K562 (cell line): Measurements from ENCODE around the gene LTBR.

Experiments
- CHD2 ChIP-seq: IDR thresholded peaks from 2 replicates; pipeline ENCODE4 v1.6.1; 2011; ENCODE audit warnings: low read depth, low read length
- EP300 ChIP-seq: IDR thresholded peaks from 2 replicates; pipeline ENCODE4 v1.6.1; 2012; ENCODE audit warnings: low read length, improper control_type of control experiment
- GATA2 ChIP-seq: sonication (generic); formaldehyde crosslinking; IDR thresholded peaks from 2 replicates; pipeline ENCODE4 v1.4.0; 2020; ENCODE audit warnings: mild to moderate bottlenecking, missing genetic modification reagents
- JUN ChIP-seq, 2 experiments: sonication (generic) in 1 of 2; formaldehyde crosslinking in 1 of 2; IDR thresholded peaks; 2 replicates each; pipeline versions ENCODE4 v1.6.1 to v1.8.0; 2012 to 2022; ENCODE audit warnings: borderline replicate concordance in 2 of 2, mild to moderate bottlenecking in 2 of 2, improper control_type of control experiment in 1 of 2, low read depth in 1 of 2, low read length in 1 of 2, missing genetic modification reagents in 1 of 2
- JUND ChIP-seq, 2 experiments: IDR thresholded peaks; 2 replicates in 1 of 2; 3 replicates in 1 of 2; pipeline ENCODE4 v1.6.1; 2011; ENCODE audit warnings: borderline replicate concordance in 2 of 2, low read depth in 2 of 2, low read length in 2 of 2, improper control_type of control experiment in 1 of 2, missing biosample characterization in 1 of 2, missing genetic modification characterization in 1 of 2, missing genetic modification reagents in 1 of 2
- MTA2 ChIP-seq: fragments of 450-650 bp; IDR thresholded peaks from 2 replicates; pipeline ENCODE4 v1.6.1; 2016; ENCODE audit warnings: low read depth
- POLR2A ChIP-seq: fragments of 450-650 bp; conservative IDR thresholded peaks from 2 replicates; pipeline ENCODE4 v1.6.1; 2016
- RBM17 ChIP-seq: fragments of 200-400 bp; formaldehyde crosslinking; IDR thresholded peaks from 2 replicates; pipeline ENCODE4 v1.6.1; 2017; ENCODE audit warnings: low read depth, mild to moderate bottlenecking, low read length, borderline replicate concordance
- TCF7L2 ChIP-seq: fragments of 150-350 bp; IDR thresholded peaks from 2 replicates; pipeline ENCODE4 v1.6.1; 2016; ENCODE audit warnings: low read depth, mild to moderate bottlenecking, low read length, moderate library complexity
- ZFPM2 ChIP-seq: fragments of 250-450 bp; sonication (Bioruptor Pico); IDR thresholded peaks from 2 replicates; pipeline ENCODE4 v1.5.1; 2022; ENCODE audit warnings: mild to moderate bottlenecking
- ZNF561 ChIP-seq: fragments of 450-650 bp; formaldehyde crosslinking; conservative IDR thresholded peaks from 2 replicates; pipeline ENCODE4 v1.4.0; 2020; ENCODE audit warnings: mild to moderate bottlenecking, moderate library complexity
- TF ChIP-seq, protein P1 (sequence below), 3 experiments: IDR thresholded peaks in 2 of 3; conservative IDR thresholded peaks in 1 of 3; 2 replicates each; pipeline ENCODE4 v1.5.1; 2011 to 2012; ENCODE audit warnings: low read length in 3 of 3, mild to moderate bottlenecking in 3 of 3, control low read depth in 2 of 3, improper control_type of control experiment in 1 of 3, inconsistent platforms in 1 of 3, low read depth in 1 of 3, mixed read lengths in 1 of 3, moderate library complexity in 1 of 3; ENCODE audit not compliant: insufficient read depth in 2 of 3
- TF ChIP-seq, protein P2 (sequence below), 2 experiments: fragments of 450-650 bp; formaldehyde crosslinking in 1 of 2; IDR thresholded peaks; 2 replicates each; pipeline versions ENCODE4 v1.4.0 to v1.6.1; 2014 to 2020; ENCODE audit warnings: mild to moderate bottlenecking in 2 of 2, borderline replicate concordance in 1 of 2, low read depth in 1 of 2
- TF ChIP-seq, protein P3 (sequence below): conservative IDR thresholded peaks from 2 replicates; pipeline ENCODE4 v1.6.1; 2011; ENCODE audit warnings: low read depth, mild to moderate bottlenecking, low read length; ENCODE audit not compliant: control insufficient read depth

DNA sequence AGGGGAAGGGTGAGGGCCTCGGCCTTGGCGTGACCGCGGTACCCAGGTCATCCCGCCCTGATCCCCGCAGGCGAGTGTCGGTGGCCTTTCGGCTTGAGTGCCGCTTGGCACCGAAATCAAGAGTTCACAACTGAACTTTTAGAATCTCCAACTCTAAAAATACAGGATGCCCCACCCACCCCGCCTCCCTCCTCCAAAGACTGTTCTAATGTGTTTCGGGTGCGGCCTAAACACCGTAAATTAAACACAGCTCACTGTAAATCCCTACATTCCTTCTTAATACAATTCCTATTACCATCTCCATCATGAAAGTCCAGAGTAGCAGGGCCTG is 20.0 kb upstream of the LTBR start:
- TF ChIP-seq ZFPM2 (CRISPR knock-in tag) (no peak), TCF7L2 (no peak), EP300 (no peak), ZNF561 (CRISPR knock-in tag) (no peak), RBM17 (no peak), JUN (IDR thresholded peaks at IDR 0.05; ENCODE audit: borderline replicate concordance, low read depth, low read length) (no peak), JUN (CRISPR knock-in tag; IDR thresholded peaks at IDR 0.05; ENCODE audit: borderline replicate concordance) (no peak), MTA2 (no peak), CHD2 (no peak), GATA2 (CRISPR knock-in tag) (no peak), POLR2A (no peak), JUND (IDR thresholded peaks at IDR 0.05; ENCODE audit: borderline replicate concordance, low read depth, low read length) (no peak), JUND (tag; IDR thresholded peaks at IDR 0.05; ENCODE audit: borderline replicate concordance, low read depth, low read length) (no peak)
- TF ChIP-seq, protein P1, sequence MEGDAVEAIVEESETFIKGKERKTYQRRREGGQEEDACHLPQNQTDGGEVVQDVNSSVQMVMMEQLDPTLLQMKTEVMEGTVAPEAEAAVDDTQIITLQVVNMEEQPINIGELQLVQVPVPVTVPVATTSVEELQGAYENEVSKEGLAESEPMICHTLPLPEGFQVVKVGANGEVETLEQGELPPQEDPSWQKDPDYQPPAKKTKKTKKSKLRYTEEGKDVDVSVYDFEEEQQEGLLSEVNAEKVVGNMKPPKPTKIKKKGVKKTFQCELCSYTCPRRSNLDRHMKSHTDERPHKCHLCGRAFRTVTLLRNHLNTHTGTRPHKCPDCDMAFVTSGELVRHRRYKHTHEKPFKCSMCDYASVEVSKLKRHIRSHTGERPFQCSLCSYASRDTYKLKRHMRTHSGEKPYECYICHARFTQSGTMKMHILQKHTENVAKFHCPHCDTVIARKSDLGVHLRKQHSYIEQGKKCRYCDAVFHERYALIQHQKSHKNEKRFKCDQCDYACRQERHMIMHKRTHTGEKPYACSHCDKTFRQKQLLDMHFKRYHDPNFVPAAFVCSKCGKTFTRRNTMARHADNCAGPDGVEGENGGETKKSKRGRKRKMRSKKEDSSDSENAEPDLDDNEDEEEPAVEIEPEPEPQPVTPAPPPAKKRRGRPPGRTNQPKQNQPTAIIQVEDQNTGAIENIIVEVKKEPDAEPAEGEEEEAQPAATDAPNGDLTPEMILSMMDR (IDR thresholded peaks at IDR 0.05 in 2 of 3, conservative IDR thresholded peaks at IDR 0.05 in 1 of 3; ENCODE audit: insufficient read depth in 2 of 3, low read depth in 1 of 3, low read length in 3 of 3): no peak
- TF ChIP-seq, protein P2, sequence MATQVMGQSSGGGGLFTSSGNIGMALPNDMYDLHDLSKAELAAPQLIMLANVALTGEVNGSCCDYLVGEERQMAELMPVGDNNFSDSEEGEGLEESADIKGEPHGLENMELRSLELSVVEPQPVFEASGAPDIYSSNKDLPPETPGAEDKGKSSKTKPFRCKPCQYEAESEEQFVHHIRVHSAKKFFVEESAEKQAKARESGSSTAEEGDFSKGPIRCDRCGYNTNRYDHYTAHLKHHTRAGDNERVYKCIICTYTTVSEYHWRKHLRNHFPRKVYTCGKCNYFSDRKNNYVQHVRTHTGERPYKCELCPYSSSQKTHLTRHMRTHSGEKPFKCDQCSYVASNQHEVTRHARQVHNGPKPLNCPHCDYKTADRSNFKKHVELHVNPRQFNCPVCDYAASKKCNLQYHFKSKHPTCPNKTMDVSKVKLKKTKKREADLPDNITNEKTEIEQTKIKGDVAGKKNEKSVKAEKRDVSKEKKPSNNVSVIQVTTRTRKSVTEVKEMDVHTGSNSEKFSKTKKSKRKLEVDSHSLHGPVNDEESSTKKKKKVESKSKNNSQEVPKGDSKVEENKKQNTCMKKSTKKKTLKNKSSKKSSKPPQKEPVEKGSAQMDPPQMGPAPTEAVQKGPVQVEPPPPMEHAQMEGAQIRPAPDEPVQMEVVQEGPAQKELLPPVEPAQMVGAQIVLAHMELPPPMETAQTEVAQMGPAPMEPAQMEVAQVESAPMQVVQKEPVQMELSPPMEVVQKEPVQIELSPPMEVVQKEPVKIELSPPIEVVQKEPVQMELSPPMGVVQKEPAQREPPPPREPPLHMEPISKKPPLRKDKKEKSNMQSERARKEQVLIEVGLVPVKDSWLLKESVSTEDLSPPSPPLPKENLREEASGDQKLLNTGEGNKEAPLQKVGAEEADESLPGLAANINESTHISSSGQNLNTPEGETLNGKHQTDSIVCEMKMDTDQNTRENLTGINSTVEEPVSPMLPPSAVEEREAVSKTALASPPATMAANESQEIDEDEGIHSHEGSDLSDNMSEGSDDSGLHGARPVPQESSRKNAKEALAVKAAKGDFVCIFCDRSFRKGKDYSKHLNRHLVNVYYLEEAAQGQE (IDR thresholded peaks at IDR 0.05; ENCODE audit: borderline replicate concordance): no peak
- TF ChIP-seq, protein P2 (CRISPR knock-in tag; IDR thresholded peaks at IDR 0.05; ENCODE audit: low read depth): no peak
- TF ChIP-seq, protein P3, sequence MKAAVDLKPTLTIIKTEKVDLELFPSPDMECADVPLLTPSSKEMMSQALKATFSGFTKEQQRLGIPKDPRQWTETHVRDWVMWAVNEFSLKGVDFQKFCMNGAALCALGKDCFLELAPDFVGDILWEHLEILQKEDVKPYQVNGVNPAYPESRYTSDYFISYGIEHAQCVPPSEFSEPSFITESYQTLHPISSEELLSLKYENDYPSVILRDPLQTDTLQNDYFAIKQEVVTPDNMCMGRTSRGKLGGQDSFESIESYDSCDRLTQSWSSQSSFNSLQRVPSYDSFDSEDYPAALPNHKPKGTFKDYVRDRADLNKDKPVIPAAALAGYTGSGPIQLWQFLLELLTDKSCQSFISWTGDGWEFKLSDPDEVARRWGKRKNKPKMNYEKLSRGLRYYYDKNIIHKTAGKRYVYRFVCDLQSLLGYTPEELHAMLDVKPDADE: no peak
